Keratinocyte (primary cell): ENCODE measurements around the gene ATM. TPM values are rescaled to one million over a fixed set of nuclear protein-coding genes. Genes with fewer than 3 reads are reported as not detected.

Experiments
- DNase-seq: peaks from one replicate; pipeline ENCODE4 v3.0.0-alpha.2; 2011; ENCODE audit warnings: low read depth, missing footprints, low spot score
- FAIRE-seq: peaks from 2 replicates; lab custom pipeline; 2011; peaks lifted over from hg19 to GRCh38; lab: Jason Lieb, UNC
- H2AFZ ChIP-seq: 2 replicates; pipeline ENCODE4 v1.6.0; 2012; ENCODE audit warnings: low read length, control low read depth, inconsistent platforms; ENCODE audit not compliant: control insufficient read depth
- H3K27ac ChIP-seq: 2 replicates; pipeline ENCODE4 v1.5.1; 2011; ENCODE audit warnings: low read length; ENCODE audit not compliant: control insufficient read depth, insufficient read depth
- H3K27me3 ChIP-seq: 3 replicates; pipeline ENCODE4 v1.6.0; 2011; ENCODE audit warnings: low read length; ENCODE audit not compliant: control insufficient read depth, insufficient read depth; ENCODE audit errors: extremely low read depth
- H3K36me3 ChIP-seq, 2 experiments: 2 replicates in 1 of 2; 3 replicates in 1 of 2; pipeline ENCODE4 v1.5.1; 2011; ENCODE audit warnings: low read length in 2 of 2, mild to moderate bottlenecking in 1 of 2; ENCODE audit not compliant: control insufficient read depth in 2 of 2, insufficient read depth in 2 of 2; ENCODE audit errors: extremely low read depth in 1 of 2
- H3K4me1 ChIP-seq: 3 replicates; pipeline ENCODE4 v1.5.1; 2011; ENCODE audit warnings: low read length; ENCODE audit not compliant: control insufficient read depth, insufficient read depth; ENCODE audit errors: extremely low read depth
- H3K4me2 ChIP-seq: 3 replicates; pipeline ENCODE4 v1.6.0; 2011; ENCODE audit warnings: low read depth, low read length; ENCODE audit not compliant: control insufficient read depth, insufficient read depth; ENCODE audit errors: extremely low read depth
- H3K4me3 ChIP-seq, 3 experiments: fragments of 200-600 bp in 1 of 3; sonication (generic) in 1 of 3; 2 replicates in 2 of 3; 3 replicates in 1 of 3; pipeline ENCODE4 v1.5.1; 2011 to 2016; ENCODE audit warnings: low read length in 3 of 3, mild to moderate bottlenecking in 3 of 3, control low read depth in 2 of 3, inconsistent platforms in 1 of 3, low read depth in 1 of 3, mixed read lengths in 1 of 3, mixed run types in 1 of 3, moderate library complexity in 1 of 3; ENCODE audit not compliant: control insufficient read depth in 2 of 3, insufficient read depth in 2 of 3; ENCODE audit errors: extremely low read depth in 1 of 3
- H3K79me2 ChIP-seq: 2 replicates; pipeline ENCODE4 v1.6.0; 2012; ENCODE audit warnings: low read length; ENCODE audit not compliant: control insufficient read depth, insufficient read depth
- H3K9ac ChIP-seq: 3 replicates; pipeline ENCODE4 v1.6.0; 2011; ENCODE audit warnings: low read length; ENCODE audit not compliant: control insufficient read depth, insufficient read depth; ENCODE audit errors: extremely low read depth
- H3K9me1 ChIP-seq: 3 replicates; pipeline ENCODE4 v1.6.0; 2011; ENCODE audit warnings: low read length; ENCODE audit not compliant: control insufficient read depth, insufficient read depth; ENCODE audit errors: extremely low read depth
- H3K9me3 ChIP-seq: 2 replicates; pipeline ENCODE4 v1.5.1; 2012; ENCODE audit warnings: low read depth, low read length; ENCODE audit not compliant: control insufficient read depth
- H4K20me1 ChIP-seq: 3 replicates; pipeline ENCODE4 v1.6.0; 2011; ENCODE audit warnings: low read length; ENCODE audit not compliant: control insufficient read depth, insufficient read depth; ENCODE audit errors: extremely low read depth
- EZH2 ChIP-seq: IDR thresholded peaks from one replicate; pipeline ENCODE4 v1.6.1; 2012; ENCODE audit warnings: inconsistent platforms, mild to moderate bottlenecking, low read length, moderate library complexity
- dilution Hi-C: fragments of 300-500 bp; cut with MboI; formaldehyde crosslinking; loops from one replicate; pipeline ENCODE4 v1.7.0; 2020; ENCODE audit warnings: low sequenced_read_pairs; ENCODE audit not compliant: extremely low pct_ligation_motif_present
- polyA plus RNA-seq, 5 experiments: library from polyadenylated mRNA; depleted of rRNA in 3 of 5; stranded (reverse) in 3 of 5; stranded (forward) in 1 of 5; unstranded in 1 of 5; fragments of >200 nt; gene quantifications; 1 replicate in 1 of 5; 2 replicates in 3 of 5; 3 replicates in 1 of 5; pipeline versions ENCODE4 v1.2.1 to v1.2.3, GENCODE V29; 2011 to 2012; ENCODE audit warnings: missing spikeins in 2 of 5, low read depth in 1 of 5, low replicate concordance in 1 of 5
- TF ChIP-seq, protein P1 (sequence below), 3 experiments: IDR thresholded peaks in 1 of 3; conservative IDR thresholded peaks in 1 of 3; optimal IDR thresholded peaks in 1 of 3; 2 replicates in 2 of 3; 3 replicates in 1 of 3; pipeline versions ENCODE3 to v1.5.1; 2011; ENCODE audit warnings: low read length in 3 of 3, mild to moderate bottlenecking in 3 of 3, moderate library complexity in 2 of 3, control low read depth in 1 of 3, inconsistent platforms in 1 of 3; ENCODE audit not compliant: insufficient read depth in 2 of 3; ENCODE audit errors: extremely low read depth in 1 of 3

Gene ATM
- polyA plus RNA-seq, 1 donor (not counting 4 experiments of a cell fraction or from before 2014, with no cell fraction given) = 28.5 TPM

DNA sequence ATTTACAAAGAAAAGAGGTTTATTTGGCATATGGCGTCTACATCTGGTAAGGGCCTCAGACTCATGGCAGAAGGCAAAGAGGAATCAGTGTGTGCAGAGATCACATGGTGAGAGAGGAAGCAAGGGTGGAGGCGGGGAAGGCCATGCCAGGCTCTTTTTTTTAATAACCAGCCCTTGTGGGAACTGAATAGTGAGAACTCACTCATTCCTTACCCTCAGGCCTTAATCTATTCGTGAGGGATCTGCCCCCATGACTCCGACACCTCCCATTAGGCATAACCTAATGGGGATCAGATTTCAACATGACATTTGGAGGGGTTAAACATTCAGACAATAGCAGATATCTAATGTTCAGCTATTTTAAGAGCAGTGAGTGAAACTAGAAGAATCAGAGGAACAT, 55.7 kb downstream of the ATM start:
- H3K27me3 ChIP-seq = no peaks in the 10 kb centered on the region
- H3K9ac ChIP-seq = no peak overlapping the region
- no peaks in the 10 kb centered on the region for H3K9me1 ChIP-seq
- H3K27ac ChIP-seq = no peak overlapping the region
- H4K20me1 ChIP-seq = no peaks in the 10 kb centered on the region
- no peak for FAIRE-seq
- H3K4me1 ChIP-seq = no peaks in the 10 kb centered on the region
- no peak overlapping the region for H3K4me3 ChIP-seq
- H3K9me3 ChIP-seq = no peaks in the 10 kb centered on the region
- TF ChIP-seq EZH2 = no peak
- TF ChIP-seq, protein P1, sequence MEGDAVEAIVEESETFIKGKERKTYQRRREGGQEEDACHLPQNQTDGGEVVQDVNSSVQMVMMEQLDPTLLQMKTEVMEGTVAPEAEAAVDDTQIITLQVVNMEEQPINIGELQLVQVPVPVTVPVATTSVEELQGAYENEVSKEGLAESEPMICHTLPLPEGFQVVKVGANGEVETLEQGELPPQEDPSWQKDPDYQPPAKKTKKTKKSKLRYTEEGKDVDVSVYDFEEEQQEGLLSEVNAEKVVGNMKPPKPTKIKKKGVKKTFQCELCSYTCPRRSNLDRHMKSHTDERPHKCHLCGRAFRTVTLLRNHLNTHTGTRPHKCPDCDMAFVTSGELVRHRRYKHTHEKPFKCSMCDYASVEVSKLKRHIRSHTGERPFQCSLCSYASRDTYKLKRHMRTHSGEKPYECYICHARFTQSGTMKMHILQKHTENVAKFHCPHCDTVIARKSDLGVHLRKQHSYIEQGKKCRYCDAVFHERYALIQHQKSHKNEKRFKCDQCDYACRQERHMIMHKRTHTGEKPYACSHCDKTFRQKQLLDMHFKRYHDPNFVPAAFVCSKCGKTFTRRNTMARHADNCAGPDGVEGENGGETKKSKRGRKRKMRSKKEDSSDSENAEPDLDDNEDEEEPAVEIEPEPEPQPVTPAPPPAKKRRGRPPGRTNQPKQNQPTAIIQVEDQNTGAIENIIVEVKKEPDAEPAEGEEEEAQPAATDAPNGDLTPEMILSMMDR (optimal IDR thresholded peaks at IDR 0.05 in 1 of 3, IDR thresholded peaks at IDR 0.05 in 1 of 3, conservative IDR thresholded peaks at IDR 0.05 in 1 of 3; ENCODE audit: extremely low read depth in 1 of 3, insufficient read depth in 2 of 3, low read length in 3 of 3) = no peak
- dilution Hi-C loops = no loop called here
- H3K4me2 ChIP-seq = no peak overlapping the region
- DNase-seq = no peak
- H2AFZ ChIP-seq = no peak overlapping the region
- peaks cover 4 to 7% of the 10 kb centered on the region in 2 experiments for H3K36me3 ChIP-seq
- H3K79me2 ChIP-seq = no peaks in the 10 kb centered on the region

DNA sequence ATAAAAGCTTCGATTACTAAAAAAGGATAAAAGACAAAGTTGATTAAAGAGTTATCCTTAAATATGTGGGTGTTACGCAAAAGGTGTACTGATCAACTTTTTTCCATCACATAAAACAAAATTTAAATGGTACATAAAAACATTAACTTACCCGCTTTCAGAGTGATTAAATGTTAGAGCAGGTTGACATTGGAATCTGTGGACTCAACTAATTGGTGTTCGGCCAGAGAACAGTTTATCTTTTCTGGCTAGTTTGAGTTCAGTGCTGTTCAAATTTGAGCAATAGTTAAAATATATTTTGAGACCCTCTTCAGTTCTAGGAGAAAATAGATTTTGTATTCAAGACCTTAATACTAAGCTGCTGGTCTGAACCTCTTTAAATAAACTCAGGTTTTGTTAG, 56.1 kb downstream of the ATM start:
- TF ChIP-seq, protein P1 (optimal IDR thresholded peaks at IDR 0.05 in 1 of 3, IDR thresholded peaks at IDR 0.05 in 1 of 3, conservative IDR thresholded peaks at IDR 0.05 in 1 of 3; ENCODE audit: extremely low read depth in 1 of 3, insufficient read depth in 2 of 3, low read length in 3 of 3) = no peak
- no peak for TF ChIP-seq EZH2
- Histone ChIP-seq H4K20me1 (no peaks in the 10 kb centered on the region), H3K36me3 (peaks cover 4 to 7% of the 10 kb centered on the region in 2 experiments), H3K27ac (no peak overlapping the region), H3K4me3 (no peak overlapping the region), H3K27me3 (no peaks in the 10 kb centered on the region), H3K9me3 (no peaks in the 10 kb centered on the region), H3K4me2 (no peak overlapping the region), H2AFZ (no peak overlapping the region), H3K9ac (no peak overlapping the region), H3K4me1 (no peaks in the 10 kb centered on the region), H3K9me1 (no peaks in the 10 kb centered on the region), H3K79me2 (no peaks in the 10 kb centered on the region)
- dilution Hi-C loops = no loop called here
- FAIRE-seq = no peak
- no peak for DNase-seq
